Measurements from ENCODE around the gene PEA15.

DNA sequence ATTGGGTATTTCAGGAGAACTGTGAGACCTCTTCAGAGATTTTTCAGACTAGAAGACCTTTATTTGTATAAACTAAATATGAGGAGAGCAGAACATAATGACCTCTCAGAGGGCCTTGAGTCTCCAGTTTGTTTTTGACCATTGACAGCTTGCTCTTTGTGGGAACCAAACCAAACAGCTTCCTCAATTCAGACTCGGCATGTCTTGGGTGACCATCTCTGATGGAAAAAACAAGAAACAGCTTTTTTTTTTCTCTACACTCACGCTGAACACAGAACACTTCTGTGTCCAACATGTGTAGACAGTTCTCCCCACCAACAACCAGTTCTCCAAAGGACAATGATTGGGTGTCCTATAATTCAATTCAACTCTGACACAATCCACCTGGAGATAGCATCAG lies 42.3 kb upstream of the PEA15 start:
- TF ChIP-seq POLR2AphosphoS5 (IDR thresholded peaks at IDR 0.05) (no peak), EP300 (IDR thresholded peaks at IDR 0.05; ENCODE audit: low read depth) (no peak), POLR2A (IDR thresholded peaks at IDR 0.05) (no peak)
